GM21576 (cell line): ENCODE measurements around the gene MC2R.

Source experiments
- ATAC-seq: cut with Tn5 transposase; IDR thresholded peaks from one replicate; pipeline ENCODE4 v1.9.1; 2021; ENCODE audit warnings: mild to moderate bottlenecking, moderate library complexity; ENCODE audit not compliant: unreplicated experiment

The MC2R gene

GRCh38 chr18:13915391-13915790 is at the start of gene MC2R:
Gene MC2R (minus strand): TSS chr18:13915536. CDS start chr18:13885518, 30,018 bp downstream.
- ATAC-seq: no peak

GRCh38 chr18:13945811-13946210 is 30.5 kb upstream of the MC2R start:
- no peak for ATAC-seq

- no peak for ATAC-seq
These were observed 28.0 kb upstream of the MC2R start for GRCh38 chr18:13943338-13943737.

GRCh38 chr18:13940326-13940725 is 25.0 kb upstream of the MC2R start:
- no peak for ATAC-seq

GRCh38 chr18:13934676-13935075 is 19.3 kb upstream of the MC2R start:
- no peak for ATAC-seq

- ATAC-seq: no peak
These were observed 18.7 kb upstream of the MC2R start for GRCh38 chr18:13934058-13934457.

GRCh38 chr18:13932285-13933025 is 17.1 kb upstream of the MC2R start:
- no peak for ATAC-seq

GRCh38 chr18:13930964-13931363 is 15.6 kb upstream of the MC2R start:
- ATAC-seq: no peak

GRCh38 chr18:13923221-13923620 is 7.9 kb upstream of the MC2R start:
- ATAC-seq: no peak

GRCh38 chr18:13918898-13919297 is 3.6 kb upstream of the MC2R start:
- ATAC-seq: no peak

GRCh38 chr18:13917401-13917800 is 2.1 kb upstream of the MC2R start:
- ATAC-seq: no peak

GRCh38 chr18:13916559-13916958 is 1.2 kb upstream of the MC2R start:
- ATAC-seq: no peak

GRCh38 chr18:13915995-13916431 is 677 bp upstream of the MC2R start:
- no peak for ATAC-seq

GRCh38 chr18:13914756-13915155 is 580 bp downstream of the MC2R start:
- no peak for ATAC-seq

GRCh38 chr18:13914170-13914569 is 1.2 kb downstream of the MC2R start:
- no peak for ATAC-seq

GRCh38 chr18:13913205-13913604 is 2.1 kb downstream of the MC2R start:
- ATAC-seq: no peak

- no peak for ATAC-seq
These were observed 2.7 kb downstream of the MC2R start for GRCh38 chr18:13912601-13913000.

GRCh38 chr18:13910986-13911385 is 4.3 kb downstream of the MC2R start:
- ATAC-seq: no peak

GRCh38 chr18:13910501-13910900 is 4.8 kb downstream of the MC2R start:
- no peak for ATAC-seq

- ATAC-seq: no peak
These were observed 6.0 kb downstream of the MC2R start for GRCh38 chr18:13909141-13909940.

GRCh38 chr18:13900633-13901032 is 14.7 kb downstream of the MC2R start:
- ATAC-seq: no peak

- no peak for ATAC-seq
These were observed 19.8 kb downstream of the MC2R start for GRCh38 chr18:13895505-13896033.
